HG03460 (cell line): Measurements from ENCODE around the gene PRSS2.

Source experiments
- ATAC-seq: cut with Tn5 transposase; IDR thresholded peaks from one replicate; pipeline ENCODE4 v1.9.1; 2021; ENCODE audit not compliant: unreplicated experiment

PRSS2 gene

DNA sequence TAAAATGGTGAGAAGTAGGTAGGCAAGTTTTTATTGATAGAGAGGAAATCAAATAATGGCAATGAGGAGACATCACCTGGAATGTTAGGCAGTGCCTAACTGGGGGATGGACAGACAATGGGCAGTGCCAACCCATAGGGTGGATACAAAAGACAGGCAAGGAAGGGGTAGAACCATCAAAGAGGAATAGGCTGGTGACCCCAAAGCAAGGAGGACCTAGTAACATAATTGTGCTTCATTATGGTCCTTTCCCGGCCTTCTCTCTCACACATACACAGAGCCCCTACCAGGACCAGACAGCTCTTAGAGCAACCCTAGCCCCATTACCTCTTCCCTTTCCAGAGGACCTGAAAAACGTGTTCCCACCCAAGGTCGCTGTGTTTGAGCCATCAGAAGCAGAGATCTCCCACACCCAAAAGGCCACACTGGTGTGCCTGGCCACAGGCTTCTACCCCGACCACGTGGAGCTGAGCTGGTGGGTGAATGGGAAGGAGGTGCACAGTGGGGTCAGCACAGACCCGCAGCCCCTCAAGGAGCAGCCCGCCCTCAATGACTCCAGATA, 30.0 kb downstream of the PRSS2 start:
- ATAC-seq, result no peak

DNA sequence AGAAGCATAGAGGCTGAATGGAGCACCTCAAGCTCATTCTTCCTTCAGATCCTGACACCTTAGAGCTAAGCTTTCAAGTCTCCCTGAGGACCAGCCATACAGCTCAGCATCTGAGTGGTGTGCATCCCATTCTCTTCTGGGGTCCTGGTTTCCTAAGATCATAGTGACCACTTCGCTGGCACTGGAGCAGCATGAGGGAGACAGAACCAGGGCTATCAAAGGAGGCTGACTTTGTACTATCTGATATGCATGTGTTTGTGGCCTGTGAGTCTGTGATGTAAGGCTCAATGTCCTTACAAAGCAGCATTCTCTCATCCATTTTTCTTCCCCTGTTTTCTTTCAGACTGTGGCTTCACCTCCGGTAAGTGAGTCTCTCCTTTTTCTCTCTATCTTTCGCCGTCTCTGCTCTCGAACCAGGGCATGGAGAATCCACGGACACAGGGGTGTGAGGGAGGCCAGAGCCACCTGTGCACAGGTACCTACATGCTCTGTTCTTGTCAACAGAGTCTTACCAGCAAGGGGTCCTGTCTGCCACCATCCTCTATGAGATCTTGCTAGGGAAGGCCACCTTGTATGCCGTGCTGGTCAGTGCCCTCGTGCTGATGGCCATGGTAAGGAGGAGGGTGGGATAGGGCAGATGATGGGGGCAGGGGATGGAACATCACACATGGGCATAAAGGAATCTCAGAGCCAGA, 31.0 kb downstream of the PRSS2 start:
- no peak for ATAC-seq

GRCh38 chr7:142802301-142802700, 31.5 kb downstream of the PRSS2 start:
- no peak for ATAC-seq

GRCh38 chr7:142803901-142804300, 33.1 kb downstream of the PRSS2 start:
- ATAC-seq, result no peak

DNA sequence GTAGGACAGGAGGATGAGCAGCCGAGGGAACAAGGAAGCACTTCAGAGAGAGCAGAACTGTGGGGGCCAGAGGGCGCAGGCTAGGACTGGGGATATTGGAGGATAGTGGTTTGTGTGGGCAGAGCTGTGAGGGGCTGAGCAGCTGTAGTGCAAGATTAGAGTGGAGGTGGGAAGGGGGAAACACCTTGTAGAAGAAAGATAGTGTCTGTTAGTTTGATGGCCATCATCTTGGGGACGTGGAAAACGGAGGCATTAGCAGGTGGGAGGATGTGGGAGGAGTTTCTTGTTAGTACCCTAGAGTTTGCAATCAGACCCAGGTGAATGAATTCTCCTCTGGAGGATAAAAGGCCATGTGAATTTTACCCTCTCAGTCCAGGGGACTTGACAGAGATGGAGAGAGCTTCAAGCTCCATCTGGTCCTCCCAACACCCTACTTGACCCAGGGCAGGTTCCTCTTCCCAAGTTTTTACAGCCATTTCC, 34.0 kb downstream of the PRSS2 start:
- no peak for ATAC-seq

DNA sequence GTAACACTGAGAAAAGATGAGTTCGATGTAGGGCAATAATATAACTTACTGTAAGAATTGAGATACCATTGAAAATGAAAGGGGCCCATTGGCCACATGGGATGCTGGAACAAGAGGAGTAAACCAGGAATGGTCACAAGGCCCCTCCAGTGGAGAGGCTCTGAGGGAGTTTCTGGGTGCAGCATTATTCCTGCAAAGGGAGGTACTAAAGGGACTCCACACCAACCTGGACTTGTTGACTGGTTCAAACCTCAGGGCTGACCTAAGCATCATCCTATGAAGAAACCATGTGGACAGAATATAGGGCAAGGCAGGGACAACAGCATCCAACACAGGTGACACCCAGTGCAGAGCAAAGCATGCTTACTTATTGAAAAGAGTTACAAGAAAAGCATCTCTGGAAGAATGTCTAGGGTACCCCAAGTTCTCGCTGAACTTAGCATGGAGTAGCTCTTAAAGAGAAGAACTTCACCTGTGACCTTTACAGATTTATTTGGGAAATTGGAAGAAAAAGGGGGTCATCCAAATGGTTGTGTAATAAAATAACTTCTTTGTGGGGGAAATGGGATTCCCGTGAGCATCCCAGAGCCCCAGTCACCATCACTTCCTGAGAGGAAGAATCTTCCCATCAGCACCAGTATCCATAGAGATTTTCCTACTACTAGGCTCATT, 34.7 kb downstream of the PRSS2 start:
- ATAC-seq, result no peak

DNA sequence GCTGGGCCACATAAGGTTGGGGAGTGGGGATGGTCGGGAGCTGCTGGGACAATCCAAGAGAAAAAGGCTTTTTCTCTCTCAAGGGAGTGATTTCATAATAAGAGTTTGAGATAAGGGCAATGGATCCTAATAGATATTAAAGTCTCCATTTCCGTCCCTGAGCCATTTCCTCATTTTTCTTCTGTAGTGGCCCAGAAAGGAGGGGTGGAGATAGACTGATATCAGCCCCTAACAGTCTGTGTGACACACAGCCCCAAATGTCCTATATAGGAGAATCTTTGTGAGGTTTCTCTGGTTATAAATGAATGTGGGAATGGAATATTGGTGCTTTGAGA, 35.2 kb downstream of the PRSS2 start:
- ATAC-seq, result no peak

- no peak for ATAC-seq
Observed at GRCh38 chr7:142806957-142807356, 36.2 kb downstream of the PRSS2 start.

- no peak for ATAC-seq
Observed at GRCh38 chr7:142807855-142808460, 37.2 kb downstream of the PRSS2 start.

DNA sequence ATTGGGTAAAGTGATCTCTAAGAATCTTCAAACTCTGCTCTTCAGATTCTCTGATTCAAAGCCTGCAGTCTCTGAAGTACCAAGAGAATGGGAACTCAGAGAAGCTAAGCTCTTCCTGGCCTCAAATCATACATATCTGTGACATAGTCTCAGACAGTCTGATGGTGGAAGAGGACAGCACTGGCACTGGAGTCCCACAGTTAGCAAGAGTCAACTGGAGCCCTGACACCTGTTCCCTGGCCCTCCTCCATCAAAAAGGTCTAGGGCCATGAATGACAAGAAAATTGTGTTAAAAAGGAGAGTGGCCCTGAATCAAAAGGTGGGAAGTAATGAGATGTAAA, 37.7 kb downstream of the PRSS2 start:
- peak; percentile 24 for ATAC-seq

GRCh38 chr7:142808802-142809583, 38.2 kb downstream of the PRSS2 start:
- ATAC-seq, result peak; percentile 82

DNA sequence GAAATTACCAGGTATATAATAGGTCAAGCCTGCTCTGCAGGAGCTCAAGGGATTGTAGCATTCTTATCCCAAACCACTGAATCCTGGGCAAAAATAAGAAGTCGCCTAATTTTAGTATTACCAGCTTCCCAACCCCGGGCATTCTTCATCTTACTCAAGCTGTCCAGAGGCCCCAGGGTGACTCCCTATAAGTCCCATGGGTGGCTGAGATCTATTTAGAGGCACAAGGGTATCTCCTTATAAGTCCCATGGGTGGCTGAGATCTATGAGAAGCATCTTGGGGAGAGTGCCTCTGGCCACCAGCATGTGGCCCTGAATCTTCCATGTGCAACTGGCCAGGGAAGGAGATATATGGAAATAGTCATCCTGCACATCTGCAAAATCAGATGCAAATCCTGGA, 38.9 kb downstream of the PRSS2 start:
- no peak for ATAC-seq

DNA sequence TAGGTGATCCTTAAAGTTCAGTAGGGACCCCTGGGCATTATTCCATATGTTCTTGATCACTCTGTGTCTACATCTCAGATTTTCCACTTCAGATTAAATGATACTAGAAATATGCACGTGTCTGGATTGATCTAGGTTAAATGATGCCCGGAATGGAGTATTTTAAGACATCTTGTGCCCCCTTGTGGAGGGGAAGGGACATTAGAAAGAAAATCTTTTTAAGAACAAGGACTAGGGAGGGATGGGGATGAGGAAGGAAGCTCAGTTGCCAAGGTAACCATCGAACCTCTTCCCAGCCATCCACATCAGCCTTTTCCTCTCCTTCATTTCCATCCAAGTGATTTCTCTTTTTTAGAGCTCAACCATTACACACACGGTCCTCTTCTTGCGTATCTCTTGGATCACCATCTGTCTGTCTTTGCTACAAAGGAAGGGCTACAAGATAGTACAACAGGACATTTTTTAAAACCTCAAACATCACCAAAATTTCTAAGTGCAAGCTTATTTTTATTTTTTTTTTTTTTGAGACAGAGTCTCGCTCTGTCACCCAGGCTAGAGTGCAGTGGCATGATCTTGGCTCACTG, 40.5 kb downstream of the PRSS2 start:
- ATAC-seq, result no peak

DNA sequence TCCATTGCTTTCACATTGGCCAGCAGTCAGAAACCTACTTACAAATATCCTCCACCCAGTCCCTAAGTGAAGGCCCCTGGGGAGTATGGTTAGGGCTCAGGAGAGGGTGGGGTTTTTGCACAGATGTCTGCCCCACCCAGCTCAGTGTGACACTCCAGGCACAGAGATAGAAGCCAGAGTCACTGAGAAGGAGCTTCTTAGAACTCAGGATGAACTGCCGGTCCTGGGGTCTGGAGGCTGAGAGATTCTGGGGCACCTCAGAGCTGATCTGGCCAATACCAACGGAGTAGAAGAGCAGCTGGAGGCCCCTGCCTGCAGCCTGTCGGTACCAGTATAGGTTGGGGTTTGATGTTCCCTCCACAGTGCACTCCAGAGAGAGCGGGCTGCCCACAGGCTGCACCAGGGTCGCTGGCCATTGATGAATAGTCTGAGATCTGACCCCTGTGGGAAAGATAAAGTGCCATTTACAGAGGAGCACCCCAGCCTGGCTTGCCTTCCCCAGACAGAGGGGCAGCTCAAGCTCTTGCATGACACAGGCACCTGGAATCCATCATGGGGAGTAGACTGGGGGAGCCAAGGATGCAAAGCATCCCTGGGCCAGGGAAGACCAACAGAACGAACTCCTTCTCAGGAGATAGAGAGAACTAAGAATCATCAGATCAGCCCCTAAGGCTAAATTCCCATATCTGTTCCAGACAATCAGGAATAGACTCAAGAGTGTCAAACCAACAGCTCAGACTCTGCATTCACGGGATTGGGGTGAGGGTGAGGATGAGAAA, 41.9 kb downstream of the PRSS2 start:
- ATAC-seq, result no peak

DNA sequence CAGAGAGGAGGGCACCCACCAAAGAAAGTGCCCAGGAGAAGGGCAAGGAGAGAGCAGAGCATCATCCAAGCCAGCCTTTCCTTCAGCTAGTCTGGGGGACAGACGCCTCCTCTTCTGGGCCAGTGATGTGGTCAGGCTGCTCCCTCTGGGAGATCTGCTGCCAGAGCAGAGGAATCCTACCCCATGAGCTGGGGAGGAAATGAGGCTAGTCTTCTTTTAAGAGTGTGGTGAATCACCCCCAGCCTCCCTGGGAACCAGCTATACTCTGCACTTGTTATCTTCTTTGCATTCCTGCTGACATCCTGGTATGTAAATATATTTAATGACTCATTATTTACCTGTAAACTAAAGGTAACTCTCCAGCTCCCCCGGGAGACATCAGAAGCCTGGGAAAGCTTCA, 42.5 kb downstream of the PRSS2 start:
- no peak for ATAC-seq

GRCh38 chr7:142813699-142814098, 42.9 kb downstream of the PRSS2 start:
- no peak for ATAC-seq

- ATAC-seq, result no peak
Observed at GRCh38 chr7:142814451-142814850, 43.7 kb downstream of the PRSS2 start.

DNA sequence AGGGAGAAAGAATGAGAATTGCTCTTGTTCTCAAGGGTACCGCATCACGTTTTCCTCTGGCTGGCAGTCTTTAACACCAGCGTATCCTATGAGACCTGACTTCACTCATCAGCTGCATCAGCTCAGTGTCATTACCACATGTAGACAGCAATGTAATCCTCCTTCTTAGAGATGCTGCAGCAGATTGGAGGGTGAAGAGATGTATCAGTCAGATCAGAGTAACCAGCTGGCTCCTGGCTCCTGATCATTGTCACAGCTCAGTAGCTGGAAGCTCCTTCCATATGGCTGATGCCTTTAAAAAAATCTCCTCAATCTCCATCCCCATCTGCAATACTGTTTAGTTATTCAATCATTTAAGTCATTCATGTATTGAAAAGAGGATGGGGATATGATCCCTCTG, 44.4 kb downstream of the PRSS2 start:
- no peak for ATAC-seq

- no peak for ATAC-seq
Observed at GRCh38 chr7:142817506-142817905, 46.7 kb downstream of the PRSS2 start.

DNA sequence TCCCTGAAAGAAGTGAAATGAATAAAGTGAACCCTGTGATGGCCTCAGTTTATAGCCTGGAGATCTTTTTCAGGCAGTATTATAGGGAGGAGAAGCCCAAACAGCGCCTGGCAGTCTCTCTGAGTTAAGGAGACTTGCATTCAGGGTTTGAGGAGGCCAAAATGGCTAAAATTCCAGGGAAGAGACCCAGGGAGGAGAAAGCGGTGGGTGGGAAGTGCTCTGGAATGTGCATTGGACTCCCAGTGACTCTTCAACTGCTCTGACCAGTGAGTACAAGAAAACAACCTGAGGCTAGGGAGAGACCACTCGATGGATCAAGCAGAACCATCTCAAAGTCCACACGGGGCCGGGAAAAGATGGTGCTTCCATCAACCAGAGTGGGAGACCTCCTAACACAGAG, 48.8 kb downstream of the PRSS2 start:
- no peak for ATAC-seq
